Peyer's patch (tissue), 4 donors: ENCODE data around the gene ADAM23. TPM values are rescaled to one million over a fixed set of nuclear protein-coding genes. Genes with fewer than 3 reads are reported as not detected.

Source experiments
- DNase-seq, 3 donors: peaks; one replicate each; pipeline ENCODE4 v3.0.0-alpha.2; 2017 to 2019
- H3K27ac ChIP-seq, 4 donors: fragments of 200-600 bp; sonication (generic); one replicate each; pipeline ENCODE4 v1.5.1; 2016 to 2019
- H3K27me3 ChIP-seq, 2 donors: fragments of 200-600 bp; sonication (generic); one replicate each; pipeline ENCODE4 v1.5.1; 2019
- H3K36me3 ChIP-seq, 3 donors: fragments of 200-600 bp; sonication (generic); one replicate each; pipeline ENCODE4 v1.5.1; 2016 to 2019
- H3K4me1 ChIP-seq, 4 donors: fragments of 200-600 bp; sonication (generic); one replicate each; pipeline ENCODE4 v1.5.1; 2016 to 2019
- H3K4me3 ChIP-seq, 4 donors: fragments of 200-600 bp; sonication (generic); 1 replicate in 3 of 4; 2 replicates in 1 of 4; pipeline ENCODE4 v1.5.1; 2016 to 2019; ENCODE audit warnings: mild to moderate bottlenecking in 1 of 4
- H3K9me3 ChIP-seq, 4 donors: fragments of 200-600 bp; sonication (generic); one replicate each; pipeline ENCODE4 v1.5.1; 2016 to 2019; ENCODE audit warnings: mild to moderate bottlenecking in 1 of 4
- CTCF ChIP-seq, 6 experiments: fragments of 450-650 bp in 4 of 6; fragments of 200-600 bp in 2 of 6; sonication (generic) in 1 of 6; IDR thresholded peaks; one replicate each; pipeline ENCODE4 v1.5.1; 2017 to 2019; ENCODE audit warnings: antibody characterized with exemption in 6 of 6, mild to moderate bottlenecking in 3 of 6, moderate library complexity in 1 of 6
- POLR2A ChIP-seq, 2 donors: fragments of 450-650 bp; IDR thresholded peaks; one replicate each; pipeline ENCODE4 v1.5.1; 2017; ENCODE audit warnings: antibody characterized with exemption in 2 of 2, mild to moderate bottlenecking in 2 of 2, moderate library complexity in 2 of 2
- total RNA-seq, 4 donors: library from RNA; depleted of rRNA; stranded (reverse); fragments of >200 nt; gene quantifications; one replicate each; pipeline ENCODE4 v1.1.0, GENCODE V29; 2016

ADAM23 gene
- total RNA-seq, 4 donors from 2014 or later: 0.47 to 2.5 (median 1.4) TPM

DNA sequence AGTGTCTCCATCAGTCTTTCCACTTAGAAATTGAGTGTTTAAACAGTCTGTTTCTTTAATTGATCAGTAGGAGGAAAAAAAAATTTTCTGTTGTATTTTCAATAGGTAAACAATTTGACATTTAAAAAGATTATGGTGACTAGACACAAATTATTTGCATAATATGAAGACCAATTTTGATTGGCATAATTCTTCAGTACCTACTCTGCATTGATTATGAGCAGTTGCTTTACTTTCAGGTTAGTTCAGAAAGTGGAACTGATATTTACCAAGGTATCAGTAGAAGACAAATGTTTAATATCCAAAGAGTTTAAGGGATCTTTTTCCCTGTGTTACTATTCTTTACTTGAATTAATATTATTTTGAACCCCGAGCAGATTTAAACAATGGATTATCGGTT, 2.6 kb downstream of the ADAM23 start:
- H3K36me3 ChIP-seq: no peaks in the 10 kb centered on the region
- H3K4me3 ChIP-seq: no peak overlapping the region
- TF ChIP-seq POLR2A (IDR thresholded peaks at IDR 0.05): no peak
- no peak for TF ChIP-seq CTCF (IDR thresholded peaks at IDR 0.05)
- no peak for DNase-seq
- H3K9me3 ChIP-seq: no peaks in the 10 kb centered on the region
- H3K27ac ChIP-seq: no peak overlapping the region
- peaks cover 0 to 15% (median 0%) of the 10 kb centered on the region in 4 donors for H3K4me1 ChIP-seq
- H3K27me3 ChIP-seq: peaks cover 0 to 16% of the 10 kb centered on the region in 2 donors

GRCh38 chr2:206452242-206452641, 8.9 kb downstream of the ADAM23 start:
- Histone ChIP-seq H3K27ac (no peak overlapping the region), H3K4me3 (no peak overlapping the region), H3K4me1 (no peaks in the 10 kb centered on the region), H3K36me3 (no peaks in the 10 kb centered on the region), H3K9me3 (no peaks in the 10 kb centered on the region), H3K27me3 (no peaks in the 10 kb centered on the region)
- TF ChIP-seq CTCF (IDR thresholded peaks at IDR 0.05) (no peak), POLR2A (IDR thresholded peaks at IDR 0.05) (no peak)
- no peak for DNase-seq

DNA sequence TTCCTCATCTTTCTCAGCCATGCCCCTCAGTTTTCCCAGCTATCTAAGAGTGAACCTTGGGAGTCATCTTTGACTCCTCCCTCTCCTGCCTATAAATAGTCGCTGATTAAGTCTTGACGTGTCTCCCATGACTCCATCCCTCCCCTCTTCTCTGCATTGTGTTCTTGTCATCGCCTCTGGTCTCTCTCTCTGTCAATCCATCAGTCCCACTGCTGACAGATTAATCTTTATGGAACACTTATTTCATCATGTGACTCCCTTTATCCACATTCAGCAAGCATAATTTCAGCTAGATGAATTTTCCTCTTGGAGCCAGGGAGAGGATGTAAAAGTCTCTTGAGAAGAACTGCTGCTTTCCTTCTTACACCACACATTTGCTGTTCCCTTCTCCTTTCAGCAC, 9.4 kb downstream of the ADAM23 start:
- H3K27ac ChIP-seq: no peak overlapping the region
- no peaks in the 10 kb centered on the region for H3K36me3 ChIP-seq
- no peak for DNase-seq
- no peaks in the 10 kb centered on the region for H3K27me3 ChIP-seq
- TF ChIP-seq POLR2A (IDR thresholded peaks at IDR 0.05): no peak
- no peak for TF ChIP-seq CTCF (IDR thresholded peaks at IDR 0.05)
- H3K4me1 ChIP-seq: no peaks in the 10 kb centered on the region
- no peaks in the 10 kb centered on the region for H3K9me3 ChIP-seq
- H3K4me3 ChIP-seq: no peak overlapping the region

- H3K4me1 ChIP-seq: no peaks in the 10 kb centered on the region
- TF ChIP-seq POLR2A (IDR thresholded peaks at IDR 0.05) (no peak), CTCF (IDR thresholded peaks at IDR 0.05) (no peak)
- H3K27ac ChIP-seq: peak overlapping the region in 2 of 4 donors; percentile 48 to 72
- peak in 1 of 3 donors; percentile 71 for DNase-seq
- H3K27me3 ChIP-seq: no peaks in the 10 kb centered on the region
- H3K4me3 ChIP-seq: no peak overlapping the region
- no peaks in the 10 kb centered on the region for H3K36me3 ChIP-seq
- no peaks in the 10 kb centered on the region for H3K9me3 ChIP-seq
Observed at GRCh38 chr2:206456078-206456754, 12.9 kb downstream of the ADAM23 start.

DNA sequence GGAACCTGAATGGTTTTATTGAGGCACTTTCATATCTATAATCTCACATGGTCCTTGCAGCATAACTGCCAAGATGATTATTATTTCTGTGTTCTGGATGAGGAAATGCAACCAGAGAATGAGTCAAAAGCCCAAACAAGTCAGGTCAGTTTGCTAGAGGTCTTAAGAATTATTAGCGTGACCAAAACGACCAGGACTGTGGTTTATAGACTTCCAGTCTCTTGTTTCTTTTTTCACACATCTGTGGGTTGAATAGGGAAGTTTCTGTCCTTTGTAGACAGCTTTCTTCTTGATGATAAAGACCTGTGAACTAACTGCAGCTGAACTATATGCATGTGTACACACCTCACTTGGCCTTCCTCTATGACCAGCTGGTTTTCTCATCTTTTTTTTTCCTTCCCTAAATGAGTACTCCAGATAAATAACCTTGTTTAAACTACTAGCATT, 13.9 kb downstream of the ADAM23 start:
- DNase-seq: no peak
- Histone ChIP-seq H3K36me3 (no peaks in the 10 kb centered on the region), H3K27ac (peak overlapping the region in 2 of 4 donors; percentile 48 to 72), H3K9me3 (no peaks in the 10 kb centered on the region), H3K4me3 (no peak overlapping the region), H3K27me3 (no peaks in the 10 kb centered on the region), H3K4me1 (no peaks in the 10 kb centered on the region)
- no peak for TF ChIP-seq CTCF (IDR thresholded peaks at IDR 0.05)
- TF ChIP-seq POLR2A (IDR thresholded peaks at IDR 0.05): no peak
